ENCODE measurements around the gene SUPT6H. TPM values are rescaled to one million over a fixed set of nuclear protein-coding genes. Genes with fewer than 3 reads are reported as not detected.

Gene SUPT6H
- total and polyA plus RNA-seq, 2 of the 4 experiments (the other 2 are of a cell fraction), result 41.4 to 44.8 TPM

- Histone ChIP-seq H2AK5ac (ENCODE audit: low read depth, low read length) (no peak overlapping the region), H3K18ac (ENCODE audit: low read depth, low read length) (no peak overlapping the region), H3K9me3 (ENCODE audit: control insufficient read depth, insufficient read depth, low read length) (no peaks in the 10 kb centered on the region), H3K4me1 (ENCODE audit: control insufficient read depth, insufficient read depth, low read length) (peaks cover 13% of the 10 kb centered on the region), H3K27me3 (ENCODE audit: control insufficient read depth, insufficient read depth, low read length) (no peaks in the 10 kb centered on the region), H3K23ac (ENCODE audit: low read depth, low read length) (no peak overlapping the region), H2AFZ (replicated peaks; ENCODE audit: low read length, poor library complexity) (no peak overlapping the region), H3K9ac (ENCODE audit: low read depth, low read length) (no peak overlapping the region), H3K14ac (replicated peaks; ENCODE audit: low read depth, low read length) (no peak overlapping the region), H3K27ac (ENCODE audit: insufficient read depth, low read length) (no peak overlapping the region), H3K9me1 (ENCODE audit: insufficient read depth, low read length) (peaks cover 8% of the 10 kb centered on the region; the same call in 1 of the 2 replicates), H2BK5ac (ENCODE audit: low read depth, low read length, poor library complexity, severe bottlenecking) (no peak overlapping the region), H2AK9ac (replicated peaks; ENCODE audit: low read depth, low read length, poor library complexity) (no peak overlapping the region), H3K4me3 (ENCODE audit: insufficient read depth, low read depth, low read length) (no peak overlapping the region), H3K4ac (ENCODE audit: low read depth, low read length) (no peak overlapping the region), H4K8ac (ENCODE audit: low read depth in 2 of 2, low read length in 2 of 2) (0 out of 4 replicates have a peak overlapping the region, but pooled peaks of 1 of the 2 experiments have one; percentile 2), H3K56ac (ENCODE audit: extremely low read depth, insufficient read depth, low read length) (no peak overlapping the region), H2BK120ac (ENCODE audit: low read depth, low read length) (no peak overlapping the region), H2BK15ac (ENCODE audit: low read depth, low read length) (no peak overlapping the region), H4K5ac (ENCODE audit: low read depth, low read length) (no peak overlapping the region; the same call in 1 of the 2 replicates), H2BK20ac (ENCODE audit: low read depth, low read length) (no peak overlapping the region), H3K36me3 (ENCODE audit: control insufficient read depth, insufficient read depth, low read length) (peaks cover 55% of the 10 kb centered on the region), H4K20me1 (ENCODE audit: insufficient read depth, low read length) (peaks cover 77% of the 10 kb centered on the region), H4K91ac (ENCODE audit: insufficient read depth, low read depth, low read length) (no peak overlapping the region), H3K4me2 (ENCODE audit: low read depth, low read length) (no peak overlapping the region), H3K79me1 (ENCODE audit: low read depth in 1 of 2, low read length in 2 of 2) (peaks cover 20 to 79% of the 10 kb centered on the region in 2 experiments)
- DNase-seq, result peak; percentile 90
- 92% methylated on average over 2 of the region's 20 CpGs; no CpG with 5 or more reads in 1 of the 2 experiments for WGBS, 2 experiments (ENCODE audit: extremely low coverage in 2 of 2, insufficient read length in 1 of 2)
- peak; percentile 84 for ATAC-seq (ENCODE audit: low read depth)
- intact Hi-C loops (cut with micrococcal nuclease), result loop anchor here (1.0 kb wide), 1 partner anchor 24 kb away; the partner anchor contains the start of gene TLCD1
- in situ Hi-C loops (cut with MboI; ENCODE audit: low sequenced_read_pairs), result no loop called here
- dilution Hi-C loops (cut with HindIII; ENCODE audit: low sequenced_read_pairs, unreplicated experiment), result no loop called here
- CTCF ChIA-PET, result interaction anchor here (0.6 to 5.4 kb wide), 7 partner anchors 13 to 818 kb away, joined by 3 to 60 read pairs (median 3); partner anchors contain the start of genes NEK8 and TLCD1
- TF ChIP-seq RAD21 (IDR thresholded peaks at IDR 0.05; ENCODE audit: low read length) (peak; percentile 85), CTCF (conservative IDR thresholded peaks at IDR 0.05; ENCODE audit: low read depth, low read length) (peak; percentile 100), MAZ (IDR thresholded peaks at IDR 0.05; ENCODE audit: borderline replicate concordance, low read depth, low read length) (peak; percentile 48; the same call in 1 of the 2 replicates), CEBPB (IDR thresholded peaks at IDR 0.05; ENCODE audit: low read depth, low read length) (no peak), SMC3 (IDR thresholded peaks at IDR 0.05; ENCODE audit: low read depth, low read length) (peak; percentile 95)
- POLR2A ChIA-PET (ENCODE audit: unreplicated experiment), result no interaction called here
- BruUV-seq (replicated peaks), result TSS peak; percentile 37
These were observed 88.4 kb downstream of the SUPT6H start for GRCh38 chr17:28750178-28751047.

All from IMR-90 (cell line).